Stimulated activated CD8-positive, alpha-beta memory T cell treated with anti-CD3 and anti-CD28 coated beads, Interleukin-12 subunit alpha, Interleukin-12 subunit beta, amount 100 ng/mL, for 4 hours (primary cell): ENCODE measurements around the gene KMO.

Experiments used
- DNase-seq: peaks from one replicate; pipeline ENCODE4 v3.0.0-alpha.2; 2020; ENCODE audit warnings: low read depth

KMO gene

GRCh38 chr1:241630476-241630875 lies 98.3 kb downstream of the KMO start:
- no peak for DNase-seq

- no peak for DNase-seq
These were observed 98.7 kb downstream of the KMO start for GRCh38 chr1:241630899-241631298.

GRCh38 chr1:241631674-241632073 lies 99.5 kb downstream of the KMO start:
- no peak for DNase-seq

GRCh38 chr1:241632987-241633386 lies 100.8 kb downstream of the KMO start:
- DNase-seq: no peak

- DNase-seq: no peak
These were observed 103.5 kb downstream of the KMO start for GRCh38 chr1:241635556-241636152.

GRCh38 chr1:241636291-241636690 lies 104.1 kb downstream of the KMO start:
- no peak for DNase-seq

- DNase-seq: no peak
These were observed 104.9 kb downstream of the KMO start for GRCh38 chr1:241637046-241637590.

GRCh38 chr1:241637604-241638003 lies 105.4 kb downstream of the KMO start:
- DNase-seq: no peak

GRCh38 chr1:241638099-241638682 lies 106.0 kb downstream of the KMO start:
- no peak for DNase-seq

- DNase-seq: no peak
These were observed 106.9 kb downstream of the KMO start for GRCh38 chr1:241638909-241639622.

- DNase-seq: peak; percentile 12
These were observed 107.5 kb downstream of the KMO start for GRCh38 chr1:241639623-241640148.

GRCh38 chr1:241640149-241640866 lies 108.1 kb downstream of the KMO start, which contains the start of the genes CHML and OPN3:
CHML (minus strand) TSS chr1:241640369; CDS start chr1:241635766, 4,603 bp downstream.
OPN3 (minus strand) TSS chr1:241640369; CDS start chr1:241640254, 115 bp downstream.
- peak; percentile 88 for DNase-seq

- no peak for DNase-seq
These were observed 108.9 kb downstream of the KMO start for GRCh38 chr1:241640867-241641622.

GRCh38 chr1:241641773-241642592 lies 109.8 kb downstream of the KMO start:
- no peak for DNase-seq

- no peak for DNase-seq
These were observed 110.4 kb downstream of the KMO start for GRCh38 chr1:241642593-241642944.

GRCh38 chr1:241644259-241644658 lies 112.1 kb downstream of the KMO start:
- no peak for DNase-seq

- DNase-seq: no peak
These were observed 113.0 kb downstream of the KMO start for GRCh38 chr1:241645199-241645598.
